GM12878 (cell line): ENCODE measurements around the gene KLHL35. TPM values are rescaled to one million over a fixed set of nuclear protein-coding genes. Genes with fewer than 3 reads are reported as not detected.

Experiments used
- ATAC-seq: fragments of 200-7000 bp; cut with Tn5 transposase; 3 replicates; pipeline ENCODE4 v1.9.1; 2020; ENCODE audit warnings: mild to moderate bottlenecking, moderate library complexity
- BruUV-seq: library from RNA; stranded (reverse); fragments of 400-500 nt; replicated peaks from 2 replicates; lab custom pipeline; 2021; lab: Mats Ljungman, UMichigan
- CTCF ChIA-PET: fragments of 300-600 bp; sonication (Branson Sonifier 250); formaldehyde crosslinking; extraction: SDS; loops from one replicate; lab custom pipeline; 2021; ENCODE audit warnings: inconsistent platforms; lab: Yijun Ruan, JAX
- POLR2A ChIA-PET: fragments of 350-600 bp; formaldehyde crosslinking; extraction: SDS; loops from one replicate; lab custom pipeline; 2021; ENCODE audit warnings: inconsistent platforms; lab: Charles Lee
- RAD21 ChIA-PET: fragments of 300-600 bp; sonication (Branson Sonifier 250); formaldehyde crosslinking; loops from one replicate; lab custom pipeline; 2023; ENCODE audit warnings: antibody characterized with exemption; ENCODE audit not compliant: unreplicated experiment; lab: Charles Lee
- SMC1A ChIA-PET: fragments of 300-600 bp; sonication (Branson Sonifier 250); formaldehyde crosslinking; loops from one replicate; lab custom pipeline; 2023; ENCODE audit not compliant: unreplicated experiment, uncharacterized antibody; lab: Charles Lee
- DNase-seq: peaks from one replicate; pipeline ENCODE4 v3.0.0-alpha.2; 2011; ENCODE audit warnings: low read depth, low spot score
- FAIRE-seq: peaks from 3 replicates; lab custom pipeline; 2011; peaks lifted over from hg19 to GRCh38; lab: Jason Lieb, UNC
- H2AFZ ChIP-seq: 2 replicates; pipeline ENCODE4 v1.6.0; 2011; ENCODE audit warnings: low read depth, low read length, control low read depth; ENCODE audit not compliant: control insufficient read depth
- H3K27ac ChIP-seq: 2 replicates; pipeline ENCODE4 v1.5.1; 2011; ENCODE audit warnings: control low read depth; ENCODE audit not compliant: control insufficient read depth, insufficient read depth
- H3K27me3 ChIP-seq, 2 experiments: replicated peaks in 1 of 2; 2 replicates each; pipeline versions ENCODE4 v1.6.0 to v1.6.1; 2011; ENCODE audit warnings: low read length in 1 of 2; ENCODE audit not compliant: control insufficient read depth in 2 of 2, insufficient read depth in 2 of 2
- H3K36me3 ChIP-seq, 2 experiments: 2 replicates each; pipeline ENCODE4 v1.5.1; 2011; ENCODE audit warnings: low read length in 1 of 2; ENCODE audit not compliant: control insufficient read depth in 2 of 2, insufficient read depth in 2 of 2
- H3K4me1 ChIP-seq: 2 replicates; pipeline ENCODE4 v1.6.1; 2011; ENCODE audit warnings: mild to moderate bottlenecking, low read length, moderate library complexity, mixed read lengths; ENCODE audit not compliant: control insufficient read depth, insufficient read depth
- H3K4me2 ChIP-seq: 2 replicates; pipeline ENCODE4 v1.6.0; 2011; ENCODE audit warnings: control low read depth; ENCODE audit not compliant: control insufficient read depth, insufficient read depth
- H3K4me3 ChIP-seq: fragments of 200-600 bp; sonication (generic); 2 replicates; pipeline ENCODE4 v1.5.1; 2016
- H3K79me2 ChIP-seq: 2 replicates; pipeline ENCODE4 v1.6.0; 2011; ENCODE audit warnings: low read length; ENCODE audit not compliant: control insufficient read depth, insufficient read depth
- H3K9ac ChIP-seq: 2 replicates; pipeline ENCODE4 v1.8.0; 2011; ENCODE audit warnings: low read length, control low read depth, mixed read lengths; ENCODE audit not compliant: control insufficient read depth, insufficient read depth
- H3K9me3 ChIP-seq: replicated peaks from 3 replicates; pipeline ENCODE4 v1.5.1; 2011; ENCODE audit warnings: mild to moderate bottlenecking, low read length; ENCODE audit not compliant: control insufficient read depth, insufficient read depth
- H4K20me1 ChIP-seq: 2 replicates; pipeline ENCODE4 v1.6.0; 2011; ENCODE audit not compliant: control insufficient read depth, insufficient read depth
- ATF3 ChIP-seq: IDR thresholded peaks from 2 replicates; pipeline ENCODE4 v1.6.1; 2011; ENCODE audit warnings: low read depth, mild to moderate bottlenecking, low read length, moderate library complexity, borderline replicate concordance; ENCODE audit errors: extremely low read depth
- BCL3 ChIP-seq: IDR thresholded peaks from 2 replicates; pipeline ENCODE4 v1.6.1; 2011; ENCODE audit warnings: borderline replicate concordance, low read depth, mild to moderate bottlenecking, moderate library complexity, low read length; ENCODE audit not compliant: insufficient read depth, poor library complexity, severe bottlenecking
- BHLHE40 ChIP-seq, 2 experiments: fragments of 450-650 bp in 1 of 2; IDR thresholded peaks; 2 replicates each; pipeline ENCODE4 v1.6.1; 2011 to 2017; ENCODE audit warnings: low read depth in 2 of 2, borderline replicate concordance in 1 of 2, improper control_type of control experiment in 1 of 2, low read length in 1 of 2, mild to moderate bottlenecking in 1 of 2
- CBFB ChIP-seq: IDR thresholded peaks from 2 replicates; pipeline ENCODE4 v1.6.1; 2016; ENCODE audit warnings: antibody characterized with exemption, low read depth
- EP300 ChIP-seq, 2 experiments: fragments of 150-350 bp in 1 of 2; IDR thresholded peaks; 2 replicates each; pipeline ENCODE4 v1.6.1; 2011 to 2012; ENCODE audit warnings: low read depth in 2 of 2, low read length in 2 of 2, borderline replicate concordance in 1 of 2, improper control_type of control experiment in 1 of 2, inconsistent platforms in 1 of 2; ENCODE audit not compliant: control insufficient read depth in 1 of 2
- MTA2 ChIP-seq: fragments of 450-650 bp; IDR thresholded peaks from 2 replicates; pipeline ENCODE4 v1.6.1; 2016; ENCODE audit warnings: low read depth, mild to moderate bottlenecking, moderate library complexity
- MTA3 ChIP-seq: IDR thresholded peaks from 2 replicates; pipeline ENCODE4 v1.6.1; 2012; ENCODE audit warnings: low read length, inconsistent platforms, borderline replicate concordance
- NKRF ChIP-seq: fragments of 450-650 bp; conservative IDR thresholded peaks from 2 replicates; pipeline ENCODE4 v1.6.1; 2017; ENCODE audit warnings: mild to moderate bottlenecking, moderate library complexity
- POU2F2 ChIP-seq: IDR thresholded peaks from 3 replicates; pipeline ENCODE4 v1.6.1; 2011; ENCODE audit warnings: low read depth, mild to moderate bottlenecking, low read length, borderline replicate concordance
- REST ChIP-seq: IDR thresholded peaks from 2 replicates; pipeline ENCODE4 v1.6.1; 2012; ENCODE audit warnings: mild to moderate bottlenecking, low read depth, low read length
- RFX5 ChIP-seq: IDR thresholded peaks from 2 replicates; pipeline ENCODE4 v1.6.1; 2011; ENCODE audit warnings: low read depth, low read length, improper control_type of control experiment
- TCF7 ChIP-seq: IDR thresholded peaks from 2 replicates; pipeline ENCODE4 v1.6.1; 2014; ENCODE audit warnings: antibody characterized with exemption, borderline replicate concordance
- ZBED1 ChIP-seq: IDR thresholded peaks from 2 replicates; pipeline ENCODE4 v1.6.1; 2016; ENCODE audit warnings: borderline replicate concordance
- ZNF217 ChIP-seq: fragments of 450-650 bp; IDR thresholded peaks from 2 replicates; pipeline ENCODE4 v1.6.1; 2017; ENCODE audit warnings: antibody characterized with exemption, mild to moderate bottlenecking
- WGBS: methylation state at CpG from one replicate; pipeline ENCODE4 v1.1.6; 2016; ENCODE audit warnings: low lambda C conversion rate; ENCODE audit not compliant: insufficient replicate concordance, insufficient coverage; ENCODE audit errors: missing lambda C conversion rate; 5-methylcytosine and 5-hydroxymethylcytosine counted together
- in situ Hi-C: fragments of 300-500 bp; cut with MboI; formaldehyde crosslinking; loops from 9 replicates; pipeline ENCODE4 v1.14.3; 2018; ENCODE audit warnings: mixed read lengths
- intact Hi-C: fragments of 100-400 bp; cut with micrococcal nuclease; formaldehyde crosslinking; loops from one replicate; pipeline ENCODE4 v1.14.2; 2022; ENCODE audit not compliant: unreplicated experiment
- polyA plus RNA-seq, 11 experiments: library from polyadenylated mRNA; depleted of rRNA in 4 of 11; unstranded in 6 of 11; stranded (reverse) in 5 of 11; fragments of >200 nt; fragmentation: Nextera tagmentation in 4 of 11; fragmentation: Illumina TruSeq in 1 of 11; extraction: Ambion mirVana in 4 of 11; extraction: Trizol in 1 of 11; gene quantifications; 1 replicate in 1 of 11; 2 replicates in 10 of 11; pipeline versions ENCODE4 v1.2.1 to v1.2.3, GENCODE V29; 2011 to 2016; ENCODE audit warnings: inconsistent platforms in 2 of 11, missing spikeins in 2 of 11, low read depth in 1 of 11
- total RNA-seq, 4 experiments: library from RNA; depleted of rRNA in 3 of 4; stranded (reverse); fragments of >200 nt in 3 of 4; fragmentation: Illumina TruSeq in 1 of 4; extraction: Trizol in 1 of 4; gene quantifications; 2 replicates each; pipeline versions ENCODE4 v1.2.1 to v1.2.3, GENCODE V29; 2013 to 2021

Gene KLHL35
- total and polyA plus RNA-seq, 10 of the 15 experiments (the other 5 are each of a cell fraction or from before 2014, with no cell fraction given), result 0.04 to 0.34 (median 0.13) TPM; not detected in 1

GRCh38 chr11:75461151-75461550 lies 28.1 kb upstream of the KLHL35 start (continued):
- TF ChIP-seq POU2F2, result no peak
- no peak for TF ChIP-seq EP300 (IDR thresholded peaks at IDR 0.05; ENCODE audit: borderline replicate concordance in 1 of 2, control insufficient read depth in 1 of 2, low read depth in 2 of 2, low read length in 2 of 2)
- TF ChIP-seq CBFB, result no peak
- no peak for TF ChIP-seq MTA2
- TF ChIP-seq ZBED1, result no peak

GRCh38 chr11:75456596-75457183 lies 23.7 kb upstream of the KLHL35 start:
- Histone ChIP-seq H3K36me3 (no peaks in the 10 kb centered on the region), H3K79me2 (no peaks in the 10 kb centered on the region), H3K27ac (no peak overlapping the region), H3K4me3 (no peak overlapping the region), H3K4me2 (no peak overlapping the region), H3K9ac (no peak overlapping the region), H3K4me1 (no peaks in the 10 kb centered on the region), H2AFZ (no peak overlapping the region), H3K9me3 (no peaks in the 10 kb centered on the region; the same call in 2 of the 3 replicates), H3K27me3 (no peaks in the 10 kb centered on the region), H4K20me1 (no peaks in the 10 kb centered on the region)
- intact Hi-C loops (no loop called here), in situ Hi-C loops (no loop called here)
- no peak for FAIRE-seq
- no peak for ATAC-seq
- POLR2A ChIA-PET, result no interaction called here
- SMC1A ChIA-PET, result no interaction called here
- no peak for DNase-seq
- RAD21 ChIA-PET, result no interaction called here
- CTCF ChIA-PET, result interaction anchor here (1.2 kb wide), 1 partner anchor 10 kb away, joined by 3 read pairs; no protein-coding TSS in a partner anchor
- WGBS, result 64% methylated on average over 14 of the region's 14 CpGs
- BruUV-seq, result no TSS peak
- TF ChIP-seq BHLHE40 (IDR thresholded peaks at IDR 0.05; ENCODE audit: borderline replicate concordance in 1 of 2, low read depth in 2 of 2, low read length in 1 of 2) (no peak), NKRF (no peak), POU2F2 (no peak), TCF7 (no peak), BCL3 (no peak), ATF3 (no peak), REST (no peak), RFX5 (no peak), ZNF217 (no peak), MTA3 (no peak)
